Activated CD8-positive, alpha-beta T cell treated with anti-CD3 and anti-CD28 coated beads, Interleukin-2, amount 10 ng/mL, durations not matched to agents 7 days and 5 days (primary cell): ENCODE data around the gene ARID2. TPM values are rescaled to one million over a fixed set of nuclear protein-coding genes. Genes with fewer than 3 reads are reported as not detected.

Experiments
- ATAC-seq: fragments of 150-1000 bp; cut with Tn5 transposase; one replicate; pipeline ENCODE4 v1.10.0; 2021; ENCODE audit warnings: moderate library complexity
- CTCF ChIA-PET: fragments of 350-600 bp; sonication (Branson Sonifier 250); formaldehyde crosslinking; loops from one replicate; lab custom pipeline; 2021; ENCODE audit warnings: antibody characterized with exemption; lab: Charles Lee
- POLR2A ChIA-PET: fragments of 350-600 bp; sonication (Branson Sonifier 250); formaldehyde crosslinking; loops from one replicate; lab custom pipeline; 2021; ENCODE audit warnings: antibody characterized with exemption; lab: Charles Lee
- DNase-seq: peaks from one replicate; pipeline ENCODE4 v3.0.0-alpha.2; 2020
- H3K27ac Mint-ChIP-seq: one replicate; pipeline ENCODE4 v1.8.0; 2021; ENCODE audit warnings: mild to moderate bottlenecking, mixed read lengths
- H3K27me3 Mint-ChIP-seq: one replicate; pipeline ENCODE4 v1.8.0; 2021; ENCODE audit warnings: low read depth, mixed read lengths
- H3K36me3 Mint-ChIP-seq: one replicate; pipeline ENCODE4 v1.8.0; 2021; ENCODE audit warnings: low read depth, mixed read lengths
- H3K4me1 Mint-ChIP-seq: one replicate; pipeline ENCODE4 v1.8.0; 2021; ENCODE audit warnings: low read depth, mixed read lengths
- H3K4me3 Mint-ChIP-seq: one replicate; pipeline ENCODE4 v1.8.0; 2021; ENCODE audit warnings: mild to moderate bottlenecking, mixed read lengths
- H3K9me3 Mint-ChIP-seq: one replicate; pipeline ENCODE4 v1.8.0; 2022; ENCODE audit warnings: mixed read lengths; ENCODE audit not compliant: insufficient read depth
- total RNA-seq, 2 experiments: library from RNA; stranded (reverse); gene quantifications; one replicate each; pipeline ENCODE4 v1.2.3, GENCODE V29; 2021

Gene ARID2
- total RNA-seq, 2 experiments from 2014 or later = 49.0 to 52.3 TPM

DNA sequence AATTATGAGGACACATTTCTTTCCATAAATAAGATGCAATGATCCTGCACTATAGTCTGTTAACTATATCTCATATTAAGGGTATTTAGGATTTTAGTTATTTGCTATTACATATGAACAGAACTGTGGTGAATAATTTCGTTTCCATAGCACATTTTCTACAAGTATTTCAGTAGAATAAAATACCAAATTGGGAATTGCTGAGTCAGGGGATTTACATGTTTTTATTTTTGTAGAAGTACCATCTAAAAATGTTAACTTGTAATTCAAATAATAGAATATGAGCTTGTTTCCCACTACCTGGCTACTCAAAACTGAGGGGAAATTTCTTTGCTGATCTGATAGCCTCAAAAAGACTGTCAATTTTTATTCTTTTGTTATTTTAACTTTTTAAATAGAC is 136.8 kb downstream of the ARID2 start:
- Mint-ChIP-seq H3K4me1 (peaks cover 2% of the 10 kb centered on the region), H3K36me3 (peaks cover 53% of the 10 kb centered on the region), H3K27me3 (no peaks in the 10 kb centered on the region), H3K9me3 (no peaks in the 10 kb centered on the region), H3K4me3 (no peak overlapping the region), H3K27ac (no peak overlapping the region)
- DNase-seq = no peak
- no peak for ATAC-seq
- POLR2A ChIA-PET = no interaction called here
- CTCF ChIA-PET = interaction anchor here (1.4 kb wide), 1 partner anchor 9 kb away, joined by 4 read pairs; no protein-coding TSS in a partner anchor

DNA sequence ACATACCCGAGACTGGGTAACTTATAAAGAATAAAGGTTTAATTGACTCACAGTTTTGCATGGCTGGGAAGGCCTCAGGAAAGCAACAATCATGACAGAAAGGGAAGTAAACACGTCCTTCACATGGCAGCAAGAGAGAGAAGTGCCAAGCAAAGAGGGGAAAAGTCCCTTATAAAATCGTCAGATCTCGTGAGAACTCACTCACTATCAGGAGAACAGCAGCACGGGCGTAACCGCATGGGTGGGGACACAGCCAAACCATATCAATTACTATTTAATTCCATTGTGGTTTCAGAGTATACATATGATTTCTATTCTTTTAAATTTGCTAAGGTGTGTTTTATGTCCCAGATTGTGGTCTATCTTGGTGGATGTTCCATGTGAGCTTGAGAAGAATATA is 142.9 kb downstream of the ARID2 start:
- peaks cover 66% of the 10 kb centered on the region for H3K36me3 Mint-ChIP-seq
- ChIA-PET POLR2A (no interaction called here), CTCF (no interaction called here)
- no peaks in the 10 kb centered on the region for H3K27me3 Mint-ChIP-seq
- H3K9me3 Mint-ChIP-seq = no peaks in the 10 kb centered on the region
- no peak overlapping the region for H3K4me3 Mint-ChIP-seq
- H3K4me1 Mint-ChIP-seq = peaks cover 2% of the 10 kb centered on the region
- H3K27ac Mint-ChIP-seq = no peak overlapping the region
- DNase-seq = no peak
- ATAC-seq = no peak

DNA sequence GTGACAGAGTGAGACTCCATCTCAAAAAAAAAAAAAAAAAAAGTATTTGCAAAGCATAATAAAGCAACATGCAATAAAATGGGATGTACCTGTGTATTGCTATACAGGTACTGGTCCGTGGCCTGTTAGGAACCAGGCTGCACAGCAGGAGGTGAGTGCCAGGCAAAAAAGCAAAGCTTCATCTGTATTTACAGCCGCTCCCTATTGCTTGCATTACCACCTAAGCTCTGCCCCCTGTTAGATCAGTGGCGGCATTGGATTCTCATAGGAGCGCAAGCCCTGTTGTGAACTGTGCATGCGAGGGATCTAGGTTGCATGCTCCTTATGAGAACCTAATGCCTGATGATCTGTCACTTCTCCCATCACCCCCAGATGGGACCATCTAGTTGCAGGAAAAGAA is 147.6 kb downstream of the ARID2 start:
- ChIA-PET POLR2A (no interaction called here), CTCF (no interaction called here)
- peaks cover 79% of the 10 kb centered on the region for H3K36me3 Mint-ChIP-seq
- no peak for DNase-seq
- H3K9me3 Mint-ChIP-seq = peaks cover 3% of the 10 kb centered on the region
- no peak overlapping the region for H3K27ac Mint-ChIP-seq
- no peak for ATAC-seq
- peaks cover 31% of the 10 kb centered on the region for H3K4me1 Mint-ChIP-seq
- H3K27me3 Mint-ChIP-seq = no peaks in the 10 kb centered on the region
- no peak overlapping the region for H3K4me3 Mint-ChIP-seq

DNA sequence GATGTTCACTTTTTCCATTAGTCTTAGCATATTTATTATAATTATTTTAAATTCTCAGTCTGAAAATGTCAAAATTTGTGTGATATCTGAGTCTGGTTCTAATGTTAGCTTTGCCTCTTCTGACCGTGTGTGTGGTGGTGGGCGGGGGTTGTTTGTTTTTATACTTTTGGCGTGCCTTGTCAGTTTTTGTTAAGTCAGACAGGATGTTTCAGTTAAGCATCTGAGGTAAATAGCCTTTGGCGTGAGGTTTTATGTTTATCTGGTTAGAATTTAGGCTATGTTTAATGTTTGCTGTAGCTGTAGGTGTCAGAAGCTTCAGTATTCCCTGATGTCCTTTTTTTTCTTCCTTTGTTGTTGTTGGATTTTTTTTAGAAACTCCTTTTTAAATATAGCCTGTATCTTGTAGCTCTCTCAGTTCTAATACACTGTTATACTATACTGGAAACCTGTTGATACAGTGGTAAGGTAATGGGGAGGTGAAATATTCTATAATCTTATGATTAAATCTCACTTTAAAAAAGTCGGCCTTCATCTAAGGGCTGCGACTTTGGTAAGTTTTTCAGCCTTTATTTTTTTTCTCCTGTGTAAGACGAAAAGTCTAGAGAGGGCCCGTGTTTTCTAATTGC is 149.2 kb downstream of the ARID2 start:
- peak overlapping the region; percentile 31 for H3K27ac Mint-ChIP-seq
- POLR2A ChIA-PET = interaction anchor here (0.6 to 1.4 kb wide), 3 partner anchors 104 to 152 kb away, joined by 3 to 5 read pairs (median 3); no protein-coding TSS in a partner anchor
- CTCF ChIA-PET = interaction anchor here (0.6 kb wide), 1 partner anchor 75 kb away, joined by 4 read pairs; no protein-coding TSS in a partner anchor
- peaks cover 8% of the 10 kb centered on the region for H3K9me3 Mint-ChIP-seq
- DNase-seq (peak; percentile 35), ATAC-seq (no peak)
- H3K4me1 Mint-ChIP-seq = peaks cover 31% of the 10 kb centered on the region
- no peak overlapping the region for H3K4me3 Mint-ChIP-seq
- no peaks in the 10 kb centered on the region for H3K27me3 Mint-ChIP-seq
- peaks cover 80% of the 10 kb centered on the region for H3K36me3 Mint-ChIP-seq

DNA sequence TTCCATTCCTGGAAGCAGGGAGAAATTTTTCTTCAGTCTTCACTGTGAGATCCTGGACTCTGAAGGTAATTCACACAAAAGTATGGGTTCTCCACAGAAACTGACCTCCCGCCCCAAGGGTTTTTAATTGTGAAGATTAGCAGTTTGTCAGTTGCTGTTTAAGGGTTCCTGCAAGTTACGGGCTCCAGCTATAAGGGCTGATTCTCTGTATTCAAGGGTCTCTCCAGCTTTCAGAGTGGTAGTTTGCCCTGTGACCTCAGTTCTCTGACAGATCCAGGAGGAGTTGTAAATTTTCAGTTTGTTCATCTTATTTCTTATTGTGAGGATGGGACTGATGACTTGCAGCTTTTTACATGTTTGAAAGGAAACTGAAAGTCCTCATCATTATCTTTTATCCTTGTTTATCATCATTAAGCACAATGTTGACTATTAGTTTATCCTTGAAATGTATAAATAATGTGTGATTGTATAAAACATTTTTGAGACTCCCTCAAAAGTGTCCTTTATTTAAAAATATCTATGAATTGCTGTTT is 149.9 kb downstream of the ARID2 start:
- Mint-ChIP-seq H3K4me3 (no peak overlapping the region), H3K27me3 (no peaks in the 10 kb centered on the region), H3K27ac (peak overlapping the region; percentile 45), H3K36me3 (peaks cover 79% of the 10 kb centered on the region), H3K9me3 (peaks cover 11% of the 10 kb centered on the region), H3K4me1 (peaks cover 31% of the 10 kb centered on the region)
- DNase-seq = no peak
- no peak for ATAC-seq
- CTCF ChIA-PET = no interaction called here
- POLR2A ChIA-PET = interaction anchor here (1.1 kb wide), 1 partner anchor 153 kb away, joined by 3 read pairs; no protein-coding TSS in a partner anchor

DNA sequence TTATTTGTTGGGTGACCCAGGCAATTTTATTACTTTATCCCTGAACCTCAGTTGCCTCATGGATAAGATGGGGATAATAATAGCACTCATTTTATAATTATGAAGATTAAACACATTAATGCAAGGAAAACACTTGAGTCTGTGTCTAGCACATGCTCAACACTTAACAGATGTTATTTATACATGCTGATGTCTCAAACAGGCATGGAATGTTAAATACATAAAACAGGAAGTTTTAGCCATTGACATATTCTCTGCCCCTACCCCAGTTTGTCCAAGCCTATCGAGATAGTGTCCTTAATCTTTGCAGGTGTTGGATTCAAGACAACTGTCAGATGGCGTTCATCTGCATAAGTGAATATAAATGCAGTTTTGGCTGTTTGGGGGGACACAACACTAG is 151.0 kb downstream of the ARID2 start:
- POLR2A ChIA-PET = no interaction called here
- H3K27me3 Mint-ChIP-seq = no peaks in the 10 kb centered on the region
- no peak overlapping the region for H3K4me3 Mint-ChIP-seq

DNA sequence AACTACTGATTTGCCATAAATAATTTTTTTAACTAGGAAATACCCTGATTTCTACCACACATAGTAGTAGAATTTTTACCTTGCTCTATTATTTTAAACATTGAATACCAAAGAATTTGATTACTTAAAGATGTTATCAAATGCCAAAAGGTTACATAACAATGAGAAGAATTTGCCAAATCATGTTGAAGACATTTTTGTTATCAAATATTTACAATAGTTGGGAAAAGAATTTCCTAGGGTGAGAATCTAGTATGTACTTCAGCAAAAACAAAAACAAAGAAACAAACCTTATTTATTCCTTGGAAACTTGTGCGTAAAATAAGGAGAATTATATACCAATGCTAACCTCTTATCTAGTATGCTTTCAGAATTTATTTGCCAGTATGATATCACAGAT is 153.7 kb downstream of the ARID2 start:
- Mint-ChIP-seq H3K36me3 (peaks cover 76% of the 10 kb centered on the region), H3K4me3 (no peak overlapping the region), H3K4me1 (peaks cover 25% of the 10 kb centered on the region), H3K9me3 (peaks cover 22% of the 10 kb centered on the region), H3K27me3 (no peaks in the 10 kb centered on the region), H3K27ac (no peak overlapping the region)
- no peak for DNase-seq
- ChIA-PET CTCF (interaction anchor here (0.7 to 1.2 kb wide), 2 partner anchors 336 to 340 kb away, joined by 3 to 4 read pairs; no protein-coding TSS in a partner anchor), POLR2A (no interaction called here)
- ATAC-seq = no peak

More for the DNA sequence above, 151.0 kb downstream of the ARID2 start:
- no peak for DNase-seq
- peaks cover 21% of the 10 kb centered on the region for H3K9me3 Mint-ChIP-seq
- H3K36me3 Mint-ChIP-seq = peaks cover 78% of the 10 kb centered on the region
- peaks cover 31% of the 10 kb centered on the region for H3K4me1 Mint-ChIP-seq
- no peak for ATAC-seq
- CTCF ChIA-PET = no interaction called here
- H3K27ac Mint-ChIP-seq = no peak overlapping the region

DNA sequence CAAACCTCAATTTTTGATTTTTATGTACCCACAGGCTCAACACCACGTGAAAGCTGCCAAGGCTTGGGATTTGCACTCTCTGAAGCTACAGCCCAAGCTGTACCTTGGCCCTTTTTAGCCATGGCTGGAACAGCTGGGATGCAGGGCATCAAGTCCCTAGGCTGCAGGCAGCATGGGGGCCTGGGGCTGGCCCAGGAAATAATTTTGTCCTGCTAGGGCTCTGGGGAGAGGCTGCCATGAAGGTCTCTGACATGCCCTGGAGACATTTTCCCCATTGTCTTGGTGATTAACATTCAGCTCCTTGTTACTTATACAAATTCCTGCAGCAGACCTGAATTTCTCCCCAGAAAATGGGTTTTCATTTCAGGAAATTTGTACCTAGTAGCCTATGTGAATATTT is 157.2 kb downstream of the ARID2 start:
- H3K27ac Mint-ChIP-seq = no peak overlapping the region
- POLR2A ChIA-PET = interaction anchor here (0.7 kb wide), 1 partner anchor 662 kb away, joined by 4 read pairs; no protein-coding TSS in a partner anchor
- DNase-seq (no peak), ATAC-seq (no peak)
- CTCF ChIA-PET = no interaction called here
- H3K4me1 Mint-ChIP-seq = peaks cover 7% of the 10 kb centered on the region
- no peak overlapping the region for H3K4me3 Mint-ChIP-seq
- peaks cover 22% of the 10 kb centered on the region for H3K9me3 Mint-ChIP-seq
- no peaks in the 10 kb centered on the region for H3K27me3 Mint-ChIP-seq
- H3K36me3 Mint-ChIP-seq = peaks cover 58% of the 10 kb centered on the region

DNA sequence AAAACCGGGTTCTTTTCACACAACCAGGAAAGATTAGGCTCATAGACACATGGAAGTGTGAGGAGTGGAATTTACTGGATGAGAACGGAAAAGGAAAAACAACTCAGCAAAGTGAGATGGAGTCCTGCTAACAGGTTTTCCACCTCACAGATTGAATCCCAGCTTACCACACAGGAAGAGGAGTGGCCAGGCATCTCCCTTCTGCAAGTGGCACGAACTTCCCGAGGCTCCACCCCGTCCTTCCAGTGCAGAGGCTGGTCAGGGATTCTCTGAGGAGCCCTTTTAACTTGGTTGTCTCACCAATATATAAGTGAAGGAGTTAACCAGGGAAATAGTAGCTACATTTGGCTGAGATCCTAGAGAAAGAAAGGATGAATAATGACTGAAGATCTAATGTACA is 158.0 kb downstream of the ARID2 start:
- no peaks in the 10 kb centered on the region for H3K27me3 Mint-ChIP-seq
- ATAC-seq (no peak), DNase-seq (no peak)
- peaks cover 12% of the 10 kb centered on the region for H3K4me1 Mint-ChIP-seq
- H3K4me3 Mint-ChIP-seq = no peak overlapping the region
- peaks cover 18% of the 10 kb centered on the region for H3K9me3 Mint-ChIP-seq
- ChIA-PET POLR2A (interaction anchor here (1.0 kb wide), 1 partner anchor 26 kb away, joined by 3 read pairs; no protein-coding TSS in a partner anchor), CTCF (interaction anchor here (0.8 to 1.5 kb wide), 3 partner anchors 10 to 343 kb away, joined by 3 to 5 read pairs (median 3); no protein-coding TSS in a partner anchor)
- H3K36me3 Mint-ChIP-seq = peaks cover 57% of the 10 kb centered on the region
- H3K27ac Mint-ChIP-seq = no peak overlapping the region

DNA sequence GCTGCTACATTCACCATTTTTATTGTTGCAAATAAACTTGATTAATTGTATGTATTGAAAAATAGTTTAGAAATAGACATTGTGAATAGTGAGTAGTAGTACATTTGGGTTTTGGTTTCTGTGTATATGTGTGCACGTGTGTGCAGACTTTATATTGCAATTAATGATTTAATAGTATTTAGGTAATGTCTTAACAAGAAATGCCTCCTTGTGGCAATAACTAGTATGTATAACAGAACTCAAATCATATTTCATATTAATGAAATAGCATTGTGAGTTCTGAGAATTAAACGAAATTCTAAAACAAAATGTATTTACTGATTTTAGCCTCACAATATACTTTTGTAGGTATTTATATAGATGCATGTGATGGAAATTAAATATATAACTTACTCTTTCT is 160.8 kb downstream of the ARID2 start:
- Mint-ChIP-seq H3K4me1 (peaks cover 18% of the 10 kb centered on the region), H3K9me3 (peaks cover 4% of the 10 kb centered on the region), H3K27me3 (no peaks in the 10 kb centered on the region), H3K27ac (no peak overlapping the region), H3K36me3 (peaks cover 57% of the 10 kb centered on the region), H3K4me3 (no peak overlapping the region)
- ATAC-seq (no peak), DNase-seq (no peak)
- POLR2A ChIA-PET = no interaction called here
- CTCF ChIA-PET = interaction anchor here (1.0 kb wide), 1 partner anchor 127 kb away, joined by 3 read pairs; no protein-coding TSS in a partner anchor

DNA sequence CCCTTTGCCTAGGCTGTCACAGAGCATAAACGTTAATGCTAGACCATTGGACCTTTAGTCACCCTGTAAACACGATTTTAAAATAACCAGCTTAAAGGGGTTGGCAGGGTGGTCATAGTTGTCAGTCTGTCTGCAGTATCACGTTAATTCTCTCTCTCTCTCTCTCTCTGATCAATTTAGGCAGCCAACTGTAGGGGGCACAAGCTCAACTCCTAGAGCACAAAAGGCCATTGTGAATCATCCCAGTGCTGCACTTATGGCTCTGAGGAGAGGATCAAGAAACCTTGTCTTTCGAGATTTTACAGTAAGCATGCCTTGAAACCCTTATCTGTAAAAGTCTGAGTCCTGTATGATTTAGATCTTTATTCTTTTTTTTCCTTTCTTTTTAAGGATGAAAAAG is 163.7 kb downstream of the ARID2 start:
- H3K27ac Mint-ChIP-seq = no peak overlapping the region
- peaks cover 60% of the 10 kb centered on the region for H3K36me3 Mint-ChIP-seq
- ATAC-seq (no peak), DNase-seq (no peak)
- H3K9me3 Mint-ChIP-seq = no peaks in the 10 kb centered on the region
- POLR2A ChIA-PET = no interaction called here
- CTCF ChIA-PET = interaction anchor here (1.0 kb wide), 1 partner anchor 20 kb away, joined by 3 read pairs; no protein-coding TSS in a partner anchor
- no peaks in the 10 kb centered on the region for H3K27me3 Mint-ChIP-seq
- H3K4me3 Mint-ChIP-seq = no peak overlapping the region
- peaks cover 18% of the 10 kb centered on the region for H3K4me1 Mint-ChIP-seq

DNA sequence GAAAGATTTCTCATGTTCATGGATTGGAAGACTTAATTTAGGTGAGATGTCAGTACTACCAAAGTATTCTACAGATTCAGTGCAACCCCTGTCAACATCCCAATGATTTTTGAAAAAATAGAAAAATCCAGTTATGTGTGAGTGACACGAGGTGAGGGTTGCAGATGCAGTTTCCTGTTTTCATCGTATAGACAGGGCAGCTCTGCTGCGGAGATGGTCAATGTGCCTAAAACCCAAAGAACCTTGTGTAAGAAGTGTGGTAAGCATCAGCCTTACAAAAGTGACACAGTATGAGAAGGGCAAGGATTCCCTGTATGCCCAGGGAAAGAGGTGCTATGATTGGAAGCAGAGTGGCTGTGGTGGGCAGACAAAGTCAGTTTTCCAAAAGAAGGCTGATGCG is 166.5 kb downstream of the ARID2 start:
- POLR2A ChIA-PET = no interaction called here
- Mint-ChIP-seq H3K36me3 (peaks cover 66% of the 10 kb centered on the region), H3K9me3 (no peaks in the 10 kb centered on the region), H3K4me1 (peaks cover 18% of the 10 kb centered on the region), H3K27ac (no peak overlapping the region), H3K27me3 (no peaks in the 10 kb centered on the region), H3K4me3 (no peak overlapping the region)
- ATAC-seq = no peak
- DNase-seq = no peak
- CTCF ChIA-PET = no interaction called here
